Right atrium auricular region (tissue), 2 donors: Measurements from ENCODE around the gene ZYG11A. TPM values are rescaled to one million over a fixed set of nuclear protein-coding genes. Genes with fewer than 3 reads are reported as not detected.

Experiments
- DNase-seq: peaks from one replicate; pipeline ENCODE4 v3.0.0-alpha.2; 2019; ENCODE audit warnings: low spot score
- H3K27ac ChIP-seq, 2 donors: fragments of 200-600 bp; sonication (generic); 1 replicate in 1 of 2; 2 replicates in 1 of 2; pipeline ENCODE4 v1.5.1; 2016 to 2019
- H3K27me3 ChIP-seq, 2 donors: fragments of 200-600 bp; sonication (generic); one replicate each; pipeline versions ENCODE4 v1.5.1 to v1.6.0; 2017 to 2019
- H3K36me3 ChIP-seq: fragments of 200-600 bp; sonication (generic); one replicate; pipeline ENCODE4 v1.5.1; 2016
- H3K4me1 ChIP-seq, 2 donors: fragments of 200-600 bp; sonication (generic); one replicate each; pipeline versions ENCODE4 v1.5.1 to v1.6.0; 2017 to 2019
- H3K4me3 ChIP-seq, 2 donors: fragments of 200-600 bp; sonication (generic); 1 replicate in 1 of 2; 2 replicates in 1 of 2; pipeline ENCODE4 v1.5.1; 2017 to 2019; ENCODE audit warnings: mild to moderate bottlenecking in 1 of 2, moderate library complexity in 1 of 2
- H3K9me3 ChIP-seq, 2 donors: fragments of 200-600 bp; sonication (generic); one replicate each; pipeline ENCODE4 v1.5.1; 2019
- CTCF ChIP-seq, 2 donors: fragments of 200-600 bp; sonication (generic); IDR thresholded peaks; one replicate each; pipeline ENCODE4 v1.5.1; 2019; ENCODE audit warnings: antibody characterized with exemption in 2 of 2
- total RNA-seq, 2 donors: library from RNA; depleted of rRNA; stranded (reverse); fragments of >200 nt; gene quantifications; one replicate each; pipeline ENCODE4 v1.1.0, GENCODE V29; 2016

The ZYG11A gene
- total RNA-seq, 2 donors from 2014 or later, result not detected

- Histone ChIP-seq H3K4me1 (peaks cover 0 to 28% of the 10 kb centered on the region in 2 donors), H3K27ac (no peak overlapping the region), H3K9me3 (no peaks in the 10 kb centered on the region), H3K27me3 (no peaks in the 10 kb centered on the region), H3K36me3 (no peaks in the 10 kb centered on the region), H3K4me3 (no peak overlapping the region)
- DNase-seq, result peak; percentile 13
- TF ChIP-seq CTCF (IDR thresholded peaks at IDR 0.05), result no peak
Observed at GRCh38 chr1:52913014-52913413, 70.5 kb downstream of the ZYG11A start.

- no peak overlapping the region for H3K4me3 ChIP-seq
- H3K36me3 ChIP-seq, result no peaks in the 10 kb centered on the region
- no peaks in the 10 kb centered on the region for H3K27me3 ChIP-seq
- peaks cover 0 to 28% of the 10 kb centered on the region in 2 donors for H3K4me1 ChIP-seq
- no peak for TF ChIP-seq CTCF (IDR thresholded peaks at IDR 0.05)
- no peak for DNase-seq
- no peak overlapping the region for H3K27ac ChIP-seq
- H3K9me3 ChIP-seq, result no peaks in the 10 kb centered on the region
Observed at GRCh38 chr1:52913537-52913936, 71.0 kb downstream of the ZYG11A start.

- Histone ChIP-seq H3K4me3 (no peak overlapping the region), H3K27ac (peak overlapping the region in 1 of 2 donors; percentile 16)
Observed at GRCh38 chr1:52914463-52914862, 71.9 kb downstream of the ZYG11A start.

GRCh38 chr1:52915211-52915854 is 72.8 kb downstream of the ZYG11A start:
- H3K4me1 ChIP-seq, result peaks cover 0 to 31% of the 10 kb centered on the region in 2 donors
- peak overlapping the region in 1 of 2 donors; percentile 16 for H3K27ac ChIP-seq
- H3K4me3 ChIP-seq, result no peak overlapping the region

More at GRCh38 chr1:52914463-52914862, 71.9 kb downstream of the ZYG11A start:
- peaks cover 0 to 28% of the 10 kb centered on the region in 2 donors for H3K4me1 ChIP-seq
- TF ChIP-seq CTCF (IDR thresholded peaks at IDR 0.05), result no peak
- H3K36me3 ChIP-seq, result no peaks in the 10 kb centered on the region
- no peaks in the 10 kb centered on the region for H3K27me3 ChIP-seq
- no peak for DNase-seq
- H3K9me3 ChIP-seq, result no peaks in the 10 kb centered on the region

GRCh38 chr1:52915855-52916220 is 73.3 kb downstream of the ZYG11A start:
- Histone ChIP-seq H3K27me3 (no peaks in the 10 kb centered on the region), H3K27ac (peak overlapping the region in 1 of 2 donors; percentile 26), H3K4me3 (no peak overlapping the region), H3K36me3 (no peaks in the 10 kb centered on the region), H3K4me1 (peaks cover 0 to 36% of the 10 kb centered on the region in 2 donors), H3K9me3 (no peaks in the 10 kb centered on the region)
- TF ChIP-seq CTCF (IDR thresholded peaks at IDR 0.05), result no peak
- no peak for DNase-seq

More at GRCh38 chr1:52915211-52915854, 72.8 kb downstream of the ZYG11A start:
- Histone ChIP-seq H3K27me3 (no peaks in the 10 kb centered on the region), H3K9me3 (no peaks in the 10 kb centered on the region), H3K36me3 (no peaks in the 10 kb centered on the region)
- TF ChIP-seq CTCF (IDR thresholded peaks at IDR 0.05), result no peak
- peak; percentile 28 for DNase-seq
